Heart right ventricle (tissue), 16 donors: ENCODE measurements around the gene G6PD. TPM values are rescaled to one million over a fixed set of nuclear protein-coding genes. Genes with fewer than 3 reads are reported as not detected.

ENCODE experiments used
- ATAC-seq, 8 donors: fragments of 200-7000 bp; cut with Tn5 transposase; one replicate each; pipeline ENCODE4 v1.9.1; 2020; ENCODE audit warnings: mild to moderate bottlenecking in 8 of 8, moderate library complexity in 8 of 8, moderate number of reproducible peaks in 1 of 8
- DNase-seq, 2 donors: peaks; one replicate each; pipeline ENCODE4 v3.0.0-alpha.2; 2020
- H3K27ac ChIP-seq, 10 donors: fragments of 200-600 bp; sonication (generic) in 2 of 10; one replicate each; pipeline versions ENCODE4 v1.5.0 to v1.8.0; 2020 to 2022; ENCODE audit warnings: mild to moderate bottlenecking in 3 of 10
- H3K27me3 ChIP-seq, 7 donors: fragments of 200-600 bp; one replicate each; pipeline ENCODE4 v1.8.0; 2021 to 2022; ENCODE audit warnings: mild to moderate bottlenecking in 2 of 7
- H3K36me3 ChIP-seq, 9 donors: fragments of 200-600 bp; sonication (generic) in 1 of 9; one replicate each; pipeline versions ENCODE4 v1.5.0 to v1.8.0; 2020 to 2022; ENCODE audit warnings: mild to moderate bottlenecking in 2 of 9
- H3K4me1 ChIP-seq, 9 donors: fragments of 200-600 bp; sonication (generic) in 1 of 9; one replicate each; pipeline versions ENCODE4 v1.5.0 to v1.8.0; 2020 to 2022; ENCODE audit warnings: mild to moderate bottlenecking in 4 of 9
- H3K4me3 ChIP-seq, 10 donors: fragments of 200-600 bp; sonication (generic) in 2 of 10; one replicate each; pipeline versions ENCODE4 v1.5.0 to v1.8.0; 2020 to 2022; ENCODE audit warnings: mild to moderate bottlenecking in 7 of 10, moderate library complexity in 2 of 10
- H3K9me3 ChIP-seq, 11 donors: fragments of 200-600 bp in 10 of 11; sonication (generic) in 2 of 11; one replicate each; pipeline versions ENCODE4 v1.5.0 to v1.8.0; 2013 to 2022; ENCODE audit warnings: mild to moderate bottlenecking in 2 of 11, control low read depth in 1 of 11, moderate library complexity in 1 of 11
- WGBS, 2 donors: extraction: QIAGEN DNeasy Blood & Tissue Kit; methylation state at CpG; one replicate each; pipeline ENCODE4 v1.1.7; 2013; ENCODE audit warnings: inconsistent platforms in 1 of 2; 5-methylcytosine and 5-hydroxymethylcytosine counted together
- intact Hi-C, 10 donors: fragments of 100-400 bp; cut with DNase I; formaldehyde crosslinking; loops; one replicate each; pipeline versions ENCODE4 v1.11.1 to v1.14.2; 2022
- long read RNA-seq, 3 donors: library from polyadenylated mRNA; unstranded; transcript quantifications; one replicate each; pipeline ENCODE4 v2.0.0, GENCODE V29; 2020 to 2021
- polyA plus RNA-seq, 2 donors: library from polyadenylated mRNA; stranded (reverse); fragments of 200-250 nt; gene quantifications; one replicate each; pipeline ENCODE4 v1.2.3, GENCODE V29; 2013
- total RNA-seq, 10 donors: library from RNA; stranded (reverse); fragmentation: NEBNext Ultra II Directional in 3 of 10; extraction: Animal tissue kit (Norgen Biotek cat#: 25700) in 3 of 10; gene quantifications; one replicate each; pipeline versions ENCODE4 v1.2.1 to v1.2.4, GENCODE V29; 2021 to 2023
- TF ChIP-seq, protein P1 (sequence below), 9 donors: fragments of 200-600 bp; sonication (generic) in 2 of 9; IDR thresholded peaks; one replicate each; pipeline versions ENCODE4 v1.5.0 to v1.8.0; 2021 to 2022; ENCODE audit warnings: antibody characterized with exemption in 9 of 9, mild to moderate bottlenecking in 5 of 9, moderate library complexity in 1 of 9
- donor health status: Arrhythmogenic right ventricular cardiomyopathy.
- donor health status: ischemic (EF 13 %, LVEDD 7.1; RV severe dilation, severe dysfunction).
- donor health status: healthy with polysubstance abuse.
- donor health status: DM: no; HTN: yes; CAD: no.
- donor health status: DM: no; HTN: no; CAD: no.
- donor health status: ischemic (EF 25% LVEDD 6.9; RV normal size, moderate dysfunction).
- donor health status: ischemic (EF 25% LVEDD 5.7; RV mildly dilated, moderate dysfunction).
- donor health status: healthy.
- donor health status: DM: yes; HTN: yes; CAD: no.
- donor health status: Ischemic cardiomyopathy.
- donor health status: ischemic (EF 35%, LVEDD 5.7; RV mildly dilated, moderate dysfunction).
- donor health status: nonischemic (EF 11% LVEDD 7.7; RV severe dilation, severe dysfunction).
- donor health status: DM: yes; HTN: yes; CAD: no.
- donor health status: PGD.
- donor health status: ischemic (EF 29% LVEDD 5.4; RV normal size, mild dysfunction).
- donor health status: nonischemic (EF 23%, LVEDD 6.1; RV moderate dilation, normal function).

Gene G6PD
- total RNA-seq = 10 to 100 TPM in 4 of 10 donors, 1 to 10 TPM in 6; 5.0 to 20.9 (median 8.5) TPM
- 10 to 100 TPM; 10.3 to 19.2 TPM for polyA plus RNA-seq
- long read RNA-seq, donor 1, partial matches to known transcripts = 0 of 1 reads
- long read RNA-seq, donor 1, other reads (novel, unspliced or antisense) = 0 of 1 reads
- long read RNA-seq, donor 2, partial matches to known transcripts = 0 of 1 reads
- long read RNA-seq, donor 2, other reads (novel, unspliced or antisense) = 0 of 1 reads
- long read RNA-seq, donor 3, partial matches to known transcripts = 7 of 11 reads
- long read RNA-seq, donor 3, other reads (novel, unspliced or antisense) = 2 of 11 reads

DNA sequence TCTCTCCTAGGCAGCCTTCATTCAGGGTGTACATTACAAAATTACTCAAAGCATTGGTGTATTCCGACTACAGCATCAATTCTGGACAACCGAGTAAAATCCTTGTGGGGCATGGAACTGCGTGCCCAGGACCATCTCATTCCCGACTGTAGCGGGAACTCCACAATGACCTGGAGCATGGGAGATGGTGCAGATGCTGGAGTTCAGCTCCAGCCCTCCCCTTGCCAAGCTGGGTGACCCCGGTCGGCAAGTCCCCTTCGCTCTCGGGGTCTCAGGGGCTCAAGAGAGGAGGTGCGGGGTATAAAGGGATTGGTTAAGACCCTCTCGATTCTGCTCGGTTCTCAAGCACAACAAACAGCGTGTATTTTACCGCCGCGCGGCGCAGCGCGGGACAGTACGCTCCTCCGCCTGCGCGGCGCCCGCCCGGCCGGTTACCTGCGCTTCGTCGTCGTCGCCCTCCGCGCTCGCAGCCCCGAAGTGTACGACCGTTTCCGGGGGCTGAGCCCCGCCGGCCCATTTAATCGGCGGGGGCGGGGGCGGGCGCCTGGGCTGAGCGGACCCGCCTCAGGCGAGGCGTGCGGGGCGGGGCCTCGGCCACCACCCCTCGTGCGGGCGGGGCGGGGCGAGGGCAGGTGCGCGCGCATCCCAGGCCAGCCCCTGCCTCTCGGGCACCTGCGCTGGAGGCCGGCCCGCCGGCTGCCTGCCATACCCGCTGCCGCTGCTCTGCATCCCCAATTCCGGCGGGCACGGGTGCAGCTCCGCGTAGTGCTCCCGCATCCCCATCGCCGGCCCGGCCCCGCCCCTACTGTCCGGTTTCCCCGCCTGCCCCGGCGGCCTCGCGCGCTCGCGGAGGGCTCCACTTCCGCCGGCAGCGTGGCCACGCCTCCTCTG, at the start of gene G6PD:
Gene G6PD (minus strand): TSS at position 493 of the 891 bp plus-strand sequence. CDS start 691 bp downstream, outside the sequence.
- H3K36me3 ChIP-seq = peaks cover 0 to 14% (median 0%) of the 10 kb centered on the region in 9 donors
- no peaks in the 10 kb centered on the region for H3K27me3 ChIP-seq
- intact Hi-C loops = no loop called here
- ATAC-seq = peak; percentile 56 to 87 (median 78)
- peak within 1 kb of the TSS; percentile 47 to 85 (median 71) for H3K4me3 ChIP-seq
- 2% methylated on average over 28 to 74 of the region's 92 CpGs for WGBS, 2 donors
- H3K27ac ChIP-seq = peak within 1 kb of the TSS; percentile 74 to 97 (median 90)
- TF ChIP-seq, protein P1, sequence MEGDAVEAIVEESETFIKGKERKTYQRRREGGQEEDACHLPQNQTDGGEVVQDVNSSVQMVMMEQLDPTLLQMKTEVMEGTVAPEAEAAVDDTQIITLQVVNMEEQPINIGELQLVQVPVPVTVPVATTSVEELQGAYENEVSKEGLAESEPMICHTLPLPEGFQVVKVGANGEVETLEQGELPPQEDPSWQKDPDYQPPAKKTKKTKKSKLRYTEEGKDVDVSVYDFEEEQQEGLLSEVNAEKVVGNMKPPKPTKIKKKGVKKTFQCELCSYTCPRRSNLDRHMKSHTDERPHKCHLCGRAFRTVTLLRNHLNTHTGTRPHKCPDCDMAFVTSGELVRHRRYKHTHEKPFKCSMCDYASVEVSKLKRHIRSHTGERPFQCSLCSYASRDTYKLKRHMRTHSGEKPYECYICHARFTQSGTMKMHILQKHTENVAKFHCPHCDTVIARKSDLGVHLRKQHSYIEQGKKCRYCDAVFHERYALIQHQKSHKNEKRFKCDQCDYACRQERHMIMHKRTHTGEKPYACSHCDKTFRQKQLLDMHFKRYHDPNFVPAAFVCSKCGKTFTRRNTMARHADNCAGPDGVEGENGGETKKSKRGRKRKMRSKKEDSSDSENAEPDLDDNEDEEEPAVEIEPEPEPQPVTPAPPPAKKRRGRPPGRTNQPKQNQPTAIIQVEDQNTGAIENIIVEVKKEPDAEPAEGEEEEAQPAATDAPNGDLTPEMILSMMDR (IDR thresholded peaks at IDR 0.05) = no peak
- peaks cover 0 to 63% (median 19%) of the 10 kb centered on the region in 9 donors for H3K4me1 ChIP-seq
- peaks cover 0 to 9% (median 0%) of the 10 kb centered on the region in 11 donors for H3K9me3 ChIP-seq
- peak in 1 of 2 donors; percentile 80 for DNase-seq

DNA sequence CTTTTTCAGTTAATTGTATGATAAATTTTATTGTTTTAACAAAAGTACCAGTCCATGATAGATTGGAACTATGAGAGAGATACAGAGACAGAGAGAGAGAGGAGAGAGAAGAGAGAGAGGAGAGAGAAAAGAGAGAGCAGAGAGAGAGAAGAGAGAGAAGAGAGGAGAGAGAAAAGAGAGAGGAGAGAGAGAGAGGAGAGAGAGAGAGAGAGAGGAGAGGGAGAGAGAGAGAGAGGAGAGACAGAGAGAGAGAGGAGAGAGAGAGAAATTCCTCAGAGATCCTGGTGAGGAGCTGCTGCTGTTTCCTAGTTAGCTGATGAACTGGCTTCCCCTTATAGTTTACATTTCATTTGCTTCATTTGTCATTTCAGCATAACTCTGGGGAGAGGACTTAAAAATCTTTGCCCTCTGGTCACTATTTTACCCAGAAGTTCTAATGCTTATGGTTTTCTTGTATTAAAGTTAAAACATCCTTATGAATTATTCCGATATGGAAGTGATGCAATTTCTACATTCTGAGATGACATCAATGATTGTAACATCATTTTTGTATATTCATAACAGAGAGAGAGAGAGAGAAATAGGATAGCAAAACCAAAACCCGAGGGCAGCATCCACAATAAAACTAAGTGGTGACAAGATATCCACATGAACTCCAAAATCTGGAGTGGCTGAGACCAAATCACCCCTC, 49.1 kb upstream of the G6PD start:
- Histone ChIP-seq H3K36me3 (no peaks in the 10 kb centered on the region), H3K27me3 (peaks cover 0 to 9% (median 0%) of the 10 kb centered on the region in 7 donors), H3K27ac (no peak overlapping the region), H3K4me3 (no peak overlapping the region), H3K4me1 (no peaks in the 10 kb centered on the region), H3K9me3 (no peaks in the 10 kb centered on the region)
- WGBS, 2 donors = 59 to 64% methylated on average over 2 of the region's 2 CpGs
- DNase-seq = no peak
- intact Hi-C loops = no loop called here
- TF ChIP-seq, protein P1 (IDR thresholded peaks at IDR 0.05) = no peak
- no peak for ATAC-seq

DNA sequence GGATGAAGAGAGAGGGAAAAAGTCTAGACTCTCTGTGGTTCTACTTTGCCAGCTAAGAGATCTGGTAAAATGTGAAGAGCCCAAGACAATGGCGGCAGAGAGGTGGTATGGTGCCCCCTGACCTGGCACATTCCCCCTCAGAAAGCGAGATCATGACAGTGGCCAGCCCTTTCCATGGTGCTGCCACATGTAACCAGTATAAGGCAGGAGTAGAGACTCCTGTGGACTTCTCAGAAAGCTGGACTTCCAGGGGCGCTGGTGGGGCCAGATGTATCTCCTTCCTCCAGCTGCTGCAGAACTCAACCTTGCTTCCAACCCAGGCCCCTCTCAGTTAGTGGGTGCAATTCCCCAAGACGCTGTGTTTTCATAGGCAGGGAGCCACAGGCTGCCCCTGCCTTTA, 47.8 kb upstream of the G6PD start:
- intact Hi-C loops = no loop called here
- no peaks in the 10 kb centered on the region for H3K36me3 ChIP-seq
- DNase-seq = no peak
- TF ChIP-seq, protein P1 (IDR thresholded peaks at IDR 0.05) = no peak
- peaks cover 0 to 9% (median 0%) of the 10 kb centered on the region in 7 donors for H3K27me3 ChIP-seq
- 87 to 90% methylated on average over 4 of the region's 4 CpGs for WGBS, 2 donors
- no peak overlapping the region for H3K4me3 ChIP-seq
- H3K9me3 ChIP-seq = no peaks in the 10 kb centered on the region
- H3K4me1 ChIP-seq = no peaks in the 10 kb centered on the region
- no peak overlapping the region for H3K27ac ChIP-seq
- ATAC-seq = no peak

DNA sequence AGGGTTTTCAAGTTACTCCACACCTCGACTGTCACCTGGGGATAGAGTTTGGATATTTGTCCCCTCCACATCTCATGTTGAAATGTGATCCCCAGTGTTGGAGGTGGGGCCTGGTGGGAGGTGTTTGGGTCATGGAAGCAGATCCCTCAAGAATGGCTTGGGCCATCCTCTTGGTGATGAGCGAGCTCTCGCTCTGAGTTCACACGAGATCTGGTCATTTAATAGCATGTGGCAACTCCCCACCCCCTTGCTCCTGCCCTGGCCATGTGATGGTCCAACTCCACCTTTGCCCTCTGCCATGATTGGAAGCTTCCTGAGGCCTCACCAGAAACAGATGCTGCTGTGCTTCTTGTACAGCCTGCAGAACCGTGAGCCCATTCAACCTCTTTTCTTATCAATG, 46.6 kb upstream of the G6PD start:
- WGBS, 2 donors = 85 to 88% methylated on average over 5 of the region's 5 CpGs
- intact Hi-C loops = no loop called here
- H3K36me3 ChIP-seq = no peaks in the 10 kb centered on the region
- H3K4me1 ChIP-seq = no peaks in the 10 kb centered on the region
- DNase-seq (no peak), ATAC-seq (no peak)
- H3K27ac ChIP-seq = no peak overlapping the region
- TF ChIP-seq, protein P1 (IDR thresholded peaks at IDR 0.05) = no peak
- peaks cover 0 to 9% (median 0%) of the 10 kb centered on the region in 7 donors for H3K27me3 ChIP-seq
- no peak overlapping the region for H3K4me3 ChIP-seq
- H3K9me3 ChIP-seq = no peaks in the 10 kb centered on the region
